HepG2 (cell line): ENCODE measurements around the gene CPVL. TPM values are rescaled to one million over a fixed set of nuclear protein-coding genes. Genes with fewer than 3 reads are reported as not detected.

Experiments
- CBX5 ChIP-seq: sonication (generic); formaldehyde crosslinking; IDR thresholded peaks from 2 replicates; pipeline ENCODE4 v1.4.0; 2020; ENCODE audit warnings: missing genetic modification reagents, borderline replicate concordance
- ELF4 ChIP-seq: sonication (generic); formaldehyde crosslinking; IDR thresholded peaks from 2 replicates; pipeline ENCODE4 v1.5.0; 2020; ENCODE audit warnings: missing genetic modification reagents, mild to moderate bottlenecking, moderate library complexity, borderline replicate concordance
- HIC2 ChIP-seq: sonication (generic); formaldehyde crosslinking; IDR thresholded peaks from 2 replicates; pipeline ENCODE4 v1.9.0; 2022; ENCODE audit warnings: low read depth, missing genetic modification reagents
- KDM2A ChIP-seq: sonication (generic); formaldehyde crosslinking; IDR thresholded peaks from 2 replicates; pipeline ENCODE4 v1.4.0; 2020; ENCODE audit warnings: low read depth, missing genetic modification reagents, borderline replicate concordance
- KDM5B ChIP-seq: sonication (generic); formaldehyde crosslinking; IDR thresholded peaks from 2 replicates; pipeline ENCODE4 v1.4.0; 2020; ENCODE audit warnings: missing genetic modification reagents, mild to moderate bottlenecking, borderline replicate concordance
- POGZ ChIP-seq: sonication (generic); formaldehyde crosslinking; IDR thresholded peaks from 2 replicates; pipeline ENCODE4 v1.4.0; 2020; ENCODE audit warnings: mild to moderate bottlenecking, missing genetic modification reagents
- TCF7L2 ChIP-seq: IDR thresholded peaks from 2 replicates; pipeline ENCODE4 v1.6.1; 2011; ENCODE audit warnings: mild to moderate bottlenecking, low read depth, low read length, moderate library complexity
- ZFP82 ChIP-seq: sonication (generic); formaldehyde crosslinking; IDR thresholded peaks from 2 replicates; pipeline ENCODE4 v1.5.1; 2020; ENCODE audit warnings: mild to moderate bottlenecking, missing genetic modification reagents, borderline replicate concordance
- ZKSCAN8 ChIP-seq: IDR thresholded peaks from 2 replicates; pipeline ENCODE4 v1.6.1; 2016; ENCODE audit warnings: borderline replicate concordance, missing genetic modification reagents, missing compliant biosample characterization
- ZNF225 ChIP-seq: sonication (generic); formaldehyde crosslinking; IDR thresholded peaks from 2 replicates; pipeline ENCODE4 v1.4.0; 2020; ENCODE audit warnings: mild to moderate bottlenecking, missing genetic modification reagents
- ZNF274 ChIP-seq: sonication (generic); formaldehyde crosslinking; IDR thresholded peaks from 2 replicates; pipeline ENCODE4 v1.5.1; 2020; ENCODE audit warnings: mild to moderate bottlenecking, missing genetic modification reagents
- ZNF33A ChIP-seq: sonication (generic); formaldehyde crosslinking; IDR thresholded peaks from 2 replicates; pipeline ENCODE4 v1.5.1; 2020; ENCODE audit warnings: missing genetic modification reagents, mild to moderate bottlenecking, moderate library complexity, borderline replicate concordance
- ZNF556 ChIP-seq: sonication (generic); formaldehyde crosslinking; IDR thresholded peaks from 2 replicates; pipeline ENCODE4 v1.4.0; 2020; ENCODE audit warnings: mild to moderate bottlenecking, missing genetic modification reagents, borderline replicate concordance
- ZNF770 ChIP-seq: sonication (generic); formaldehyde crosslinking; IDR thresholded peaks from 2 replicates; pipeline ENCODE4 v1.5.0; 2020; ENCODE audit warnings: mild to moderate bottlenecking, missing genetic modification reagents
- polyA plus RNA-seq, 8 experiments: library from polyadenylated mRNA; depleted of rRNA in 3 of 8; stranded (reverse) in 7 of 8; unstranded in 1 of 8; fragments of >200 nt; fragmentation: Illumina TruSeq in 4 of 8; extraction: Trizol in 4 of 8; gene quantifications; 2 replicates each; pipeline versions ENCODE4 v1.2.1 to v1.2.3, GENCODE V29; 2011 to 2016; ENCODE audit warnings: low read depth in 4 of 8, missing spikeins in 1 of 8, mixed read lengths in 1 of 8; ENCODE audit not compliant: insufficient read depth in 1 of 8
- total RNA-seq, 5 experiments: library from RNA; depleted of rRNA; stranded (reverse); fragments of >200 nt; fragmentation: Illumina TruSeq; extraction: Trizol; gene quantifications; 2 replicates each; pipeline ENCODE4 v1.2.3, GENCODE V29; 2016; ENCODE audit warnings: low read depth in 1 of 5
- TF ChIP-seq, protein P1 (sequence below): sonication (generic); formaldehyde crosslinking; IDR thresholded peaks from 2 replicates; pipeline ENCODE4 v1.8.0; 2022; ENCODE audit warnings: mild to moderate bottlenecking, missing genetic modification reagents, moderate library complexity

Gene CPVL
- total and polyA plus RNA-seq, 2 of the 13 experiments (the other 11 are each of a cell fraction or from before 2014, with no cell fraction given): 59.2 to 294 TPM

DNA sequence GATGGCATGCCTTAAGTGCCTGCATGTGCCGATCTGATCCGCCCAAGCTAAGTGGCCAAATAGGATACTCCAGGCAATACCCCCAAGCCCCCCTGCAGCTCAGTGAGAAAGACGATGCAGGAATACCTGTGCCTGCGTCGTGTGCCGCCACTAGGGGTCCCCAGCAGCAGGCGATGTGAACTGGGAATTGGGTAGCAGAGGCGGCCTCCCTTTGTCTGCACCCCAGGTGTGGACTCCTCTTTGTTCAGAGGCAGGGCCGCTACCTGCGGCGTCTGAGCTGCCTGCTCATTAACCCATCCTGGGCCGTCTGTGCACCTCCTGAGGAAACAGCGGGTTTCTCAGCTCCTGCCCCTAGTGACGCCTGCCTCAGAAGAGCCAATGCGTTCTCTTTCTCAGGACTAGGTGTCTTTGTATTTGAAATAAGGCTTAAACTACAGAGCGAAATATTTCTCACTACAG, 43.4 kb upstream of the CPVL start (continued):
- TF ChIP-seq HIC2 (0 out of 2 replicates have a peak, but pooled peaks have one; percentile 45), ZNF274 (CRISPR knock-in tag) (peak; percentile 18; the same call in 1 of the 2 replicates), ZKSCAN8 (CRISPR knock-in tag) (0 out of 2 replicates have a peak, but pooled peaks have one; percentile 0), KDM5B (peak; percentile 66; the same call in 1 of the 2 replicates), TCF7L2 (no peak), CBX5 (CRISPR knock-in tag) (peak; percentile 60; the same call in 1 of the 2 replicates), KDM2A (CRISPR knock-in tag) (peak; percentile 65; the same call in 1 of the 2 replicates), POGZ (CRISPR knock-in tag) (peak; percentile 37; the same call in 1 of the 2 replicates), ZNF225 (peak; percentile 36; the same call in 1 of the 2 replicates), ZNF556 (CRISPR knock-in tag) (peak; percentile 19; the same call in 1 of the 2 replicates), ZNF33A (CRISPR knock-in tag) (0 out of 2 replicates have a peak, but pooled peaks have one; percentile 44), ZFP82 (CRISPR knock-in tag) (0 out of 2 replicates have a peak, but pooled peaks have one; percentile 18), ELF4 (no peak), ZNF770 (CRISPR knock-in tag) (peak; percentile 96)
- TF ChIP-seq, protein P1, sequence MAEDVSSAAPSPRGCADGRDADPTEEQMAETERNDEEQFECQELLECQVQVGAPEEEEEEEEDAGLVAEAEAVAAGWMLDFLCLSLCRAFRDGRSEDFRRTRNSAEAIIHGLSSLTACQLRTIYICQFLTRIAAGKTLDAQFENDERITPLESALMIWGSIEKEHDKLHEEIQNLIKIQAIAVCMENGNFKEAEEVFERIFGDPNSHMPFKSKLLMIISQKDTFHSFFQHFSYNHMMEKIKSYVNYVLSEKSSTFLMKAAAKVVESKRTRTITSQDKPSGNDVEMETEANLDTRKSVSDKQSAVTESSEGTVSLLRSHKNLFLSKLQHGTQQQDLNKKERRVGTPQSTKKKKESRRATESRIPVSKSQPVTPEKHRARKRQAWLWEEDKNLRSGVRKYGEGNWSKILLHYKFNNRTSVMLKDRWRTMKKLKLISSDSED (CRISPR knock-in tag): no peak
